Immature natural killer cell (primary cell): Measurements from ENCODE around the gene RUNDC3A. TPM values are rescaled to one million over a fixed set of nuclear protein-coding genes. Genes with fewer than 3 reads are reported as not detected.

Experiments
- DNase-seq, 3 donors: peaks; one replicate each; pipeline ENCODE4 v3.0.0; 2022; ENCODE audit warnings: mixed read lengths in 1 of 3
- H3K27ac Mint-ChIP-seq, 6 donors: one replicate each; pipeline ENCODE4 v1.8.0; 2020; ENCODE audit warnings: mixed read lengths in 6 of 6, mild to moderate bottlenecking in 5 of 6, inconsistent platforms in 4 of 6, moderate library complexity in 3 of 6
- H3K27me3 Mint-ChIP-seq, 3 donors: one replicate each; pipeline ENCODE4 v1.8.0; 2020 to 2021; ENCODE audit warnings: low read depth in 3 of 3, mild to moderate bottlenecking in 3 of 3, mixed read lengths in 3 of 3, moderate library complexity in 3 of 3, inconsistent platforms in 1 of 3
- H3K36me3 Mint-ChIP-seq, 3 donors: one replicate each; pipeline ENCODE4 v1.8.0; 2020; ENCODE audit warnings: mixed read lengths in 3 of 3, inconsistent platforms in 2 of 3, mild to moderate bottlenecking in 2 of 3
- H3K4me1 Mint-ChIP-seq, 2 donors: one replicate each; pipeline ENCODE4 v1.8.0; 2020; ENCODE audit warnings: inconsistent platforms in 2 of 2, mild to moderate bottlenecking in 2 of 2, mixed read lengths in 2 of 2, moderate library complexity in 1 of 2
- H3K4me3 Mint-ChIP-seq, 5 donors: one replicate each; pipeline ENCODE4 v1.8.0; 2020; ENCODE audit warnings: mild to moderate bottlenecking in 5 of 5, mixed read lengths in 5 of 5, inconsistent platforms in 3 of 5, moderate library complexity in 3 of 5
- H3K9me3 Mint-ChIP-seq, 6 donors: one replicate each; pipeline ENCODE4 v1.8.0; 2020; ENCODE audit warnings: mild to moderate bottlenecking in 6 of 6, mixed read lengths in 6 of 6, inconsistent platforms in 4 of 6, moderate library complexity in 3 of 6
- polyA plus RNA-seq, 3 donors: library from polyadenylated mRNA; unstranded; fragments of 300-500 nt; fragmentation: Illumina TruSeq; gene quantifications; one replicate each; pipeline ENCODE4 v1.2.3, GENCODE V29; 2021

The RUNDC3A gene
- polyA plus RNA-seq, 3 donors from 2014 or later, result not detected

DNA sequence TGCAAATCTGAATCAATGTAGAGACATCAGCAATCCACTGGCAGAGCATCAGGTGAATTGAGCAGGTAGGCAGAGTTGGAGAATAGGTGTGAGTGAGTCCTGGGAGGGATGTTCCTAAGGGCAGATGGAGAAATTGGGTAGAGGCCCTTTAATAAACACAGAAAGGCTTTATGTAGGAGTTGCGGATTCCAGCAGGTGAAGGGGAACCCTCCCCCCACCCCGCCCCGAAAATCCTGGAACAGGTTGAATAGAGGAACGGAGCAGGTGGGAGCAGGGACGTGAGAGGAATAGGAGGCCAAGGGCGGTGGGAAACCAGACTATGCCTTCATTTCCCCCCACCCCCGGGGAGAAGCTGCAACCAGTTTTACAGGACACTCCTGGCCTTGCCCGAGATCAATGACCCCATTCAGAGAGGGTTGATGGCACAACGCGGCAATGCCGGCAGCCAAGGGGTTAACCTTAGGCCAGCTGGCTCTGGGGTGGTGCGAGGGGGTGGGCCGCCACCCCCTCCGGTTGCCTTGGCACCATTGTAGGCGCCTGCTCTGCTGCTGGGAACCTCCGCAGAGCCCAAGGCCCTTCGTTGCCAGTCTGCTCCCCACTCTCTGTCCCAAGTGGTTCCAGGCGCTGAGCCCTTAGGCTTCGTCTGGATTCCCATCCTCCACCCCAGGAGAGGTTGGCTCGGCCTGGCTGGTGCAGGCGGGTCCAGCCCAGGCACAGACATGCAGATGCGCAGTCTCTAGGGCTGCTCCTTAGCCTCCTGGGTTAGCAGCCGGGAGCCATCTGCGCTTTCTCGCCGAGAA, 814 bp upstream of the RUNDC3A start:
- DNase-seq, result no peak
- Mint-ChIP-seq H3K4me1 (peaks cover 19 to 23% of the 10 kb centered on the region in 2 donors), H3K27ac (peak overlapping the region in 1 of 6 donors; percentile 73), H3K36me3 (no peaks in the 10 kb centered on the region), H3K4me3 (peak overlapping the region; percentile 22 to 67 (median 40)), H3K9me3 (no peaks in the 10 kb centered on the region), H3K27me3 (peaks cover 8 to 11% (median 9%) of the 10 kb centered on the region in 3 donors)

DNA sequence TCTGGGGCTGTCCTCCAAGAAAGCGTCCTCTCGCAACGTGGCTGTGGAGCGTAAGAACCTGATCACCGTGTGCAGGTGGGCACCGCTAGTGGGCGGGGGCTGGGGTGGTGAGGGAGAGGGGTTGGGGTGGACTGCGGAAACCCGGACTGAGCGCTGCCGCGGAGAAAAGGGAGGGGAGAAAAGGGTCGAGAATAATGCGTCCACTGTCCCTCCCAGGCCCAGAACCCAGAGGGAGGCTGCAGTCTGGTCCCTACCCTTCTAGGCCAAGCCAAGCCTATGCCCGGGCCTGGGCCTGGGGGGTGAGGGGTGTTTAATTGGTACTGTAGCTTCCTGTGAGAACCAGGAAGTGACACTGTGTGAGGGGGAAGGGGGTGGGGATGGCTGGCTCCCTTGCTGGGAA, 464 bp downstream of the RUNDC3A start:
- peaks cover 18 to 23% of the 10 kb centered on the region in 2 donors for H3K4me1 Mint-ChIP-seq
- no peaks in the 10 kb centered on the region for H3K9me3 Mint-ChIP-seq
- DNase-seq, result no peak
- H3K27me3 Mint-ChIP-seq, result peaks cover 9 to 10% (median 10%) of the 10 kb centered on the region in 3 donors
- no peaks in the 10 kb centered on the region for H3K36me3 Mint-ChIP-seq
- H3K4me3 Mint-ChIP-seq, result peak overlapping the region in 3 of 5 donors; percentile 25 to 42 (median 33)
- no peak overlapping the region for H3K27ac Mint-ChIP-seq

DNA sequence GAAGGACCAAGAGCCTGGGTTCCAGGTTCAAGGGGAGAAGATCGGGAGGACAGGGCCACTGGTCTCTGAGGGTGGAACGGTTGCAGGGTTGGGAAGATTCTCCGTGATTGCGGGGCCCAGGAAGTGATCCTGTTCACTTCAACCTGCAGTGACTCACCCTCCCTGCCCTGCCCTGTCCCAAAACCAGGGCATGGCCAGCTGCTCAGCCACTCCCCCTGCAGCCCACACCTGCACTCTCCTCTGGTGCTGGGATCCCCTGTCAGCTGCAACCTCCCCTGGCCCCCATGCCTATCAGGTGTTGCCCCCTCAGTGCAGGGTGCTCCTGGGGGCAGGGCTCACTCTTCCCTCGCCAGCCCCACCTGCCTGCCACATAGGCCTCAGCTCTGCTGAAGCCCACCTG, 1.1 kb downstream of the RUNDC3A start:
- peak overlapping the region in 1 of 6 donors; percentile 71 for H3K27ac Mint-ChIP-seq
- no peaks in the 10 kb centered on the region for H3K36me3 Mint-ChIP-seq
- H3K27me3 Mint-ChIP-seq, result peaks cover 15 to 16% (median 15%) of the 10 kb centered on the region in 3 donors

DNA sequence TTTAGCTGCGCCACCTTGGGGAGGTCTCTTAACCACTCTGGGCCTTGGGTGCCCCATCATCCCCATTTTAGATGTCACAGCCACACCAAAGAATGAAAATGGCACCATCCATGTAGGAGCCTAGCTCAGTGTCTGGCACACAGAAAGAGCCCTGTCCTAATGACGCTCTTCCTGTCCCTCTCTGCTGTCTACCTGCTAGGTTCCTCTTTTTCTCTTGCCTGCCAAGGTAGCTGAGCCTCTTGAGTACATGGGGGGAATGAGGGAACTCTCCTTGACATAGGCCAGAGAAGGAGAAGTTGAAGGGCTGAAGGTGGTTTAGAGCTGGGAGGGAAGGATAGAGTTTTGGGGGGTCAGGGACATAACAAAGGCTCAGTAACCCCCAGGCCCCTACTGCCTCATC, 1.8 kb downstream of the RUNDC3A start:
- Mint-ChIP-seq H3K27me3 (peaks cover 12 to 16% (median 15%) of the 10 kb centered on the region in 3 donors), H3K9me3 (no peaks in the 10 kb centered on the region), H3K27ac (no peak overlapping the region), H3K36me3 (no peaks in the 10 kb centered on the region), H3K4me1 (peaks cover 13 to 19% of the 10 kb centered on the region in 2 donors), H3K4me3 (peak overlapping the region in 3 of 5 donors; percentile 5 to 30 (median 30))
- DNase-seq, result no peak

More for the DNA sequence above, 1.1 kb downstream of the RUNDC3A start:
- Mint-ChIP-seq H3K9me3 (no peaks in the 10 kb centered on the region), H3K4me3 (peak overlapping the region in 4 of 5 donors; percentile 25 to 42 (median 30)), H3K4me1 (peaks cover 13 to 19% of the 10 kb centered on the region in 2 donors)
- no peak for DNase-seq

DNA sequence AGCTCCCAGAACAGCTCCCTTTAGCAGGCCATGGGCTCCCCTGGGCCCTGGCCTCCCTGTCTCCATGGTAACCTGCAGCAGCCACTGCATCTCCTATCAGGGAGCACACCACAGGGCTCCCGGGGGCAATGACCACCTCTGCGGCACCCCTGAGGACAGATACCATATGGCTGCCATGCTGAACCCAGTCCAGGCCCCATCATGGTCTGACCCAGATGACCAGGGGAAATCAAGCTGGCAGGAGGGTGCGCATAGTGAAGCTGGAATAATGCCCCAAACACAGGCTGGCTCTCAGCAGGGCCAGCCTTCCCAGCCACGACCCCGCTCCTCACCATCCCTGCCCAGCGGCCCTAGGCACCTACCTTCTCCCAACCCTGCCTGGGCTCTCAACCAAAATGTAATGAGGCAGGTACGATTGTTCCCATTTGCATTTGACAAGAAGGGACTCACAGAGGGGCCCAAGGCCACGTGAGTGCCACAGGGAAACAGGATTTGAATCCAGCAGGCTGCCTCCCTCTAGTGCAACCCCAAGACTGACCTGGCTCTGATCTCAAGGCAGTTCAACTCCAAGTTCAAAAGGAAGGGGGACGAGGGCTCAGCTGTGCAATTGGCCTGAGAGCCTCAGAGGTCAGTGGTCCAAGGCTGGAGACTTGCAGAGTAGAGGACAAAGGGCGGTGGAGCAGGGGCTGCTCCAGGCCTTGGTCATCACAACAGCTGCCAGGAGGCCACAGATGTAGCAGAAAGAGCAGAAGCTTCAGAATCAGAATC, 2.4 kb downstream of the RUNDC3A start:
- DNase-seq, result no peak
- peaks cover 15 to 17% (median 15%) of the 10 kb centered on the region in 3 donors for H3K27me3 Mint-ChIP-seq
- H3K36me3 Mint-ChIP-seq, result no peaks in the 10 kb centered on the region
- H3K27ac Mint-ChIP-seq, result no peak overlapping the region
- no peaks in the 10 kb centered on the region for H3K9me3 Mint-ChIP-seq
- no peak overlapping the region for H3K4me3 Mint-ChIP-seq
- peaks cover 18 to 23% of the 10 kb centered on the region in 2 donors for H3K4me1 Mint-ChIP-seq

DNA sequence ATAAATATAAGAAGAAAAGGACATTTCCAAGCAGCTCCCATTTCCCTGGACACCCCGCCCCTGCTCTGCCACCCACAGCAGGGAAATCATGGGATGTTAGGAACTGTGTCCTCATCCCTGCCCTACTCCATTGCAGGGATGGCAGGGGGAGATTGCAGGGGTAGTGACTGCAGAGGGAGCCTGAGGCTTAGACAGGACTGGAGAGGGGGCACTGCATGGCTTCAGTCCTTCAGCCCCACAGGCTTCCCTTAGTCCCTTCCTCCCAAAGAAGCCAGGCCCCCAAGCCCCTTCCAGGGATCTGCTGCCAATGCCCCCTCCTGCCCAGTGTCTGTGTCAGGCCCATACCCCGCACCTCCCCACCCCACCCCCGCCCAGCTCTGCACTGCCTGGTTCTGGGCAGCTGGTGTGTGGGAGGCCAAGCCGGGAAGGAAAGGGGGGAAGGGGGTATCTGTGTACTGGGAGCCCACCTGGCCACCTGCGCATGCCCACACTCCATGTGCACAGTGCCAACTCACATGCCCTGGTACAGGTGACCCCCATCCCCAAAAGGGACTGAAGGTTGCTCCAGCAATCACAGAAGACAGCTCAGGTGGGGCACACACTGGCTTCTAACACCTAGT, 3.3 kb downstream of the RUNDC3A start:
- no peak overlapping the region for H3K4me3 Mint-ChIP-seq
- H3K27me3 Mint-ChIP-seq, result peaks cover 15 to 20% (median 16%) of the 10 kb centered on the region in 3 donors
- H3K4me1 Mint-ChIP-seq, result peaks cover 20 to 24% of the 10 kb centered on the region in 2 donors
- no peak overlapping the region for H3K27ac Mint-ChIP-seq
- no peaks in the 10 kb centered on the region for H3K36me3 Mint-ChIP-seq
- H3K9me3 Mint-ChIP-seq, result peaks cover 0 to 2% (median 0%) of the 10 kb centered on the region in 6 donors
- no peak for DNase-seq

DNA sequence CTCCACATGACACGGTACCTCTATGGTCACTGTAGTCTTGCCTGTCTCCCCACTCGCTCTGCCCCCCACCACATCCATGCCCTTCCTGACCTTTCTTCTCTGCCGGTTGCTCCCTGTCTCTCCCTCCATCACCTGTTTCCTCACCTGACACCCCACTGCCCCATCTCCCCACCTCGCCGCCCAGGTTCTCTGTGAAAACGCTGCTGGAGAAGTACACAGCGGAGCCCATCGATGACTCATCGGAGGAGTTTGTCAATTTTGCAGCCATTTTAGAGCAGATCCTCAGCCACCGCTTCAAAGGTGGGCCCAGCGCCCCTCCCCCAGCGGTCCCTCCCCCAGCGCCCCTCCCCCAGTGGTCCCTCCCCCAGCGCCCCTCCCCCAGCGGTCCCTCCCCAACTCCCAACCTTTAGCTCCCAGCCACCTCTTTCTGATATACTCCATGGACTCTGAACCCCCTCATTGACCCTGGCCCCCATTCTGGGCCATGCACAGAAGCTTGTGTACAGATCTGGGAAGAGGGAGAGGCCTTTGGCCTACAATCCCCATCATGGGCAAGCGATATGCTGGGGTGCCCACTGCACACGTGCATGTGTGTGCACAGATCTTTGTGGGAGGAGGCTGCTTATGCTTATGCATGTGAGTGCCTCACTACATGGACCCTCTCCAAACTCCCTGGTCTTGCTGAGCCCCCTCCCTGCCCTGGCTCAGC, 4.1 kb downstream of the RUNDC3A start:
- Mint-ChIP-seq H3K4me1 (peaks cover 11 to 20% of the 10 kb centered on the region in 2 donors), H3K4me3 (no peak overlapping the region), H3K9me3 (peaks cover 0 to 3% (median 0%) of the 10 kb centered on the region in 6 donors), H3K27ac (no peak overlapping the region), H3K27me3 (peaks cover 9 to 19% (median 16%) of the 10 kb centered on the region in 3 donors), H3K36me3 (peaks cover 0 to 4% (median 0%) of the 10 kb centered on the region in 3 donors)
- no peak for DNase-seq

DNA sequence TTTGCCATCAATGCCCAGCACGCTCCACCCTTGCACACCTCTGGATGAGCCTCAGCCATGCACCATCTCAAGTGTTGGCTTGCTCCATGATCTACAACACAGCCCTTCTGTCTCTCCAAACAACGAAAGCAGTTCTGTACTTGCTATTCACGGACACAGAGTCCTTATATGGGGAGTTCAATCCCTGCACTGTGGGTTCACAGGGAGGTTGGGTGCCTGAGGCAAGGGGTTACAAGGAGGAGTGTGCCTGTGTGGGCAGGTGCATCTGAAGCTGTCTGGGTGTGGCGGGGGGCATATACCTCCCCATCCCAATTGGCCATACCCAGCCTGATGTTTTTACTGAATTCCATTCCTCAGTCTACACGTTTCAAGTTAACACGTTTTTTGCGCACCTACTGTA, 5.6 kb downstream of the RUNDC3A start:
- H3K9me3 Mint-ChIP-seq, result peaks cover 0 to 3% (median 0%) of the 10 kb centered on the region in 6 donors
- H3K36me3 Mint-ChIP-seq, result peaks cover 0 to 4% (median 0%) of the 10 kb centered on the region in 3 donors
- no peak overlapping the region for H3K27ac Mint-ChIP-seq
- H3K27me3 Mint-ChIP-seq, result peaks cover 10 to 19% (median 16%) of the 10 kb centered on the region in 3 donors
- DNase-seq, result no peak
- H3K4me1 Mint-ChIP-seq, result peaks cover 8 to 15% of the 10 kb centered on the region in 2 donors
- peak overlapping the region in 2 of 5 donors; percentile 31 to 43 for H3K4me3 Mint-ChIP-seq

DNA sequence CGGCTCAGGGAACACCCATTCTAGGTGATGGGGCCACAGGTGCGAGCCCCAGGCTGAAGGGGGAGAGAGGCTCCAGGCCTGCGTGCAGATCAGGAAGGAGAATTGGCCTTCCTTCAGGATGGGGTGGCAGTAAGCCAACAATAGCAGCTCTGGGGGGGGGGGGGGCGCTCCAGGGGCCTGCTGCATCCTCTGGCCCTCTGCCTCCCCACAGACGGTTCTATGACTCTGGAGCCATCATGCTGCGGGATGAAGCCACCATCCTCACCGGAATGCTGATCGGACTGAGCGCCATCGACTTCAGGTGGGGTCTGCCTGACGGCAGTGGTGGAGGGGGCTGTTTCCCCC, 6.1 kb downstream of the RUNDC3A start:
- Mint-ChIP-seq H3K4me3 (peak overlapping the region in 2 of 5 donors; percentile 31 to 43), H3K27ac (no peak overlapping the region), H3K9me3 (peaks cover 0 to 3% (median 0%) of the 10 kb centered on the region in 6 donors), H3K4me1 (peaks cover 8 to 12% of the 10 kb centered on the region in 2 donors), H3K27me3 (peaks cover 10 to 19% (median 16%) of the 10 kb centered on the region in 3 donors), H3K36me3 (peaks cover 0 to 8% (median 4%) of the 10 kb centered on the region in 3 donors)
- DNase-seq, result no peak

DNA sequence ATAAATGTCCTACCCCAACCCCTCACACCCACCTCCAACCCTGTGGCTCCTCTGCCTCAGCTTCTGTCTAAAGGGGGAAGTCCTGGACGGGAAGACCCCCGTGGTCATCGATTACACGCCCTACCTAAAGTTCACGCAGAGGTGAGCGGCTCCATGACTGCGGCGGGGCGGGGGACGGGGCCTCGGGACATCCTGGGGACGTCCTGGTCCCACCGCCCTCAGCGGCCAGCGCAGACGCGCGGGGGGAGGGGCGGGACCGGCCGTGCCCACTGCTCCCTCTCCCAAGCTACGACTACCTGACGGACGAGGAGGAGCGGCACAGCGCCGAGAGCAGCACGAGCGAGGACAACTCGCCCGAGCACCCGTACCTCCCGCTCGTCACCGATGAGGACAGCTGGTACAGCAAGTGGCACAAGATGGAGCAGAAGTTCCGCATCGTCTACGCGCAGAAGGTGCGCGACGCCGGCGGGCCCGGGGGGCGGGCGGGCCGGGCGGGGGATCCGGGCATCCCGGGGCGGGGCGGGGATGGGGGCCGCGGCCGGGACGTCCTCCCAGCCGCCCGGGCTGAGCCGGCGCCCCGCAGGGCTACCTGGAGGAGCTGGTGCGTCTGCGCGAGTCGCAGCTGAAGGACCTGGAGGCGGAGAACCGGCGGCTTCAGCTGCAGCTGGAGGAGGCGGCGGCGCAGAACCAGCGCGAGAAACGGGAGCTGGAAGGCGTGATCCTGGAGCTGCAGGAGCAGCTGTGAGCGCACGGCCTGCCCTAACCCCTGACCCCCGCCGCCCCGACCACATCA, 6.7 kb downstream of the RUNDC3A start:
- Mint-ChIP-seq H3K9me3 (peaks cover 0 to 3% (median 0%) of the 10 kb centered on the region in 6 donors), H3K4me1 (peaks cover 7 to 8% of the 10 kb centered on the region in 2 donors), H3K36me3 (peaks cover 0 to 11% (median 6%) of the 10 kb centered on the region in 3 donors), H3K27ac (no peak overlapping the region), H3K27me3 (peaks cover 10 to 19% (median 16%) of the 10 kb centered on the region in 3 donors), H3K4me3 (peak overlapping the region; percentile 15 to 74 (median 56))
- no peak for DNase-seq

DNA sequence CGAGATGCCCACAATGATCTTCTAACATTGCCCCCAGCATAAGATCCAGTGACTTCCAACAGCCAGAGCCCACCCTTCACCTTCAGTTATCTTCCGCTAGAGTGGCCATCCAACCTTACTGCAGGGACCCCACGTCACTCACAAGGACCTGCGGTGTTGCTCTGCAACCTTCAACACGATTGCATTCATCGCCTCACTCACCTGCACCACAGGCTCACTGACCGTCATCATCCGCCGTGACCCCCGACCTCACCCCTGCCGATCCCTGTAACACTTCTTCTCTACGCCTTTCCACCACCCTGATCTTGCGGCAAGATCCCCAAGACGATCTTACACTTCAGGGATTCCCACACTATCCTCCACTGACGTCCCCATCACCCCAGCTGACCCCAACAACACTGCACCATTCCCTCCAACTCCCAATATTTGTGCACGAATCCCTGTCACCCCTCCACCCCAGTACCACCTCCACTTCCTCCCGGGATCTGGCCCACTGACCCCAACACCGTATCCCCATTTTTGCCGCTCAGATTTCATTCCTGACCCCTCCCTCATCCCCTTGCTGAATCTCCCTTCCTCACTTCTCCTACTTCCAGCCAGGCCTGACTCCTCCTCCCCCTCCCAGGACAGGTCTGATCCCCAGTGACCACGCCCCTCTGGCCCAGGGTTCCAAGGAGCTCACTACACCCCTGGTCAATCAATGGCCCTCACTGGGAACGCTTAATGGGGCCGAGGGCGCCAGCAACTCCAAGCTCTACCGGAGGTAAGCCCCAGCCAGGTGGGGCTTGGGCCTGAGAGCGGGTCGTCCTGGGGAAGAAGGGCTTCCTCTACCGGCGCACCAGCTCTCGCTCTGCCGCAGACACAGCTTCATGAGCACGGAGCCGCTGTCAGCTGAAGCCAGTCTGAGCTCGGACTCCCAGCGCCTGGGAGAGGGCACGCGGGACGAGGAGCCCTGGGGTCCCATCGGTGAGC, 7.6 kb downstream of the RUNDC3A start:
- Mint-ChIP-seq H3K27ac (no peak overlapping the region), H3K4me1 (peaks cover 7 to 8% of the 10 kb centered on the region in 2 donors), H3K36me3 (peaks cover 0 to 11% (median 6%) of the 10 kb centered on the region in 3 donors), H3K9me3 (peaks cover 0 to 3% (median 0%) of the 10 kb centered on the region in 6 donors), H3K27me3 (peaks cover 10 to 19% (median 16%) of the 10 kb centered on the region in 3 donors), H3K4me3 (peak overlapping the region; percentile 15 to 74 (median 56))
- no peak for DNase-seq
